Gastroesophageal sphincter (tissue), 4 donors: ENCODE results near the gene MYO7A. TPM values are rescaled to one million over a fixed set of nuclear protein-coding genes. Genes with fewer than 3 reads are reported as not detected.

Experiments
- ATAC-seq: fragments of 150-250 bp; one replicate; pipeline ENCODE4 v1.9.1; 2016; ENCODE audit warnings: mild to moderate bottlenecking, moderate library complexity
- H3K27ac ChIP-seq, 4 donors: fragments of 200-600 bp; sonication (generic) in 3 of 4; 1 replicate in 3 of 4; 2 replicates in 1 of 4; pipeline ENCODE4 v1.5.1; 2016 to 2019
- H3K27me3 ChIP-seq: fragments of 200-600 bp; sonication (generic); one replicate; pipeline ENCODE4 v1.5.1; 2019
- H3K36me3 ChIP-seq, 2 donors: fragments of 200-600 bp; sonication (generic); one replicate each; pipeline ENCODE4 v1.5.1; 2019; ENCODE audit warnings: control low read depth in 1 of 2
- H3K4me1 ChIP-seq, 3 donors: fragments of 200-600 bp; sonication (generic); 1 replicate in 2 of 3; 2 replicates in 1 of 3; pipeline ENCODE4 v1.5.1; 2016 to 2019; ENCODE audit warnings: control low read depth in 2 of 3
- H3K4me3 ChIP-seq, 2 donors: fragments of 200-600 bp; sonication (generic); one replicate each; pipeline ENCODE4 v1.5.1; 2019; ENCODE audit warnings: mild to moderate bottlenecking in 1 of 2, moderate library complexity in 1 of 2
- H3K9me3 ChIP-seq, 3 donors: fragments of 200-600 bp; sonication (generic); one replicate each; pipeline ENCODE4 v1.5.1; 2017 to 2019; ENCODE audit warnings: control low read depth in 2 of 3
- CTCF ChIP-seq, 4 experiments: fragments of 200-600 bp in 2 of 4; fragments of 450-650 bp in 2 of 4; sonication (generic) in 1 of 4; IDR thresholded peaks; one replicate each; pipeline ENCODE4 v1.5.1; 2017 to 2019; ENCODE audit warnings: antibody characterized with exemption in 4 of 4, mild to moderate bottlenecking in 2 of 4, moderate library complexity in 2 of 4
- EP300 ChIP-seq: sonication (generic); formaldehyde crosslinking; IDR thresholded peaks from one replicate; pipeline ENCODE4 v1.6.1; 2017; ENCODE audit warnings: antibody characterized with exemption, mild to moderate bottlenecking
- POLR2A ChIP-seq, 2 donors: fragments of 450-650 bp; IDR thresholded peaks; one replicate each; pipeline ENCODE4 v1.6.1; 2017; ENCODE audit warnings: antibody characterized with exemption in 2 of 2, mild to moderate bottlenecking in 2 of 2, moderate library complexity in 1 of 2
- POLR2AphosphoS5 ChIP-seq: sonication (generic); formaldehyde crosslinking; IDR thresholded peaks from one replicate; pipeline ENCODE4 v1.6.1; 2017; ENCODE audit warnings: antibody characterized with exemption
- WGBS, 2 donors: methylation state at CpG; one replicate each; pipeline ENCODE4 v1.1.5; 2018; ENCODE audit warnings: low coverage in 1 of 2; 5-methylcytosine and 5-hydroxymethylcytosine counted together
- total RNA-seq, 4 donors: library from RNA; depleted of rRNA; stranded (reverse); fragments of >200 nt; gene quantifications; one replicate each; pipeline ENCODE4 v1.1.0, GENCODE V29; 2016

Gene MYO7A
- total RNA-seq, 4 donors from 2014 or later: 4.0 to 11.8 (median 8.7) TPM

- H3K4me3 ChIP-seq: no peak overlapping the region
- H3K36me3 ChIP-seq: peaks cover 0 to 9% of the 10 kb centered on the region in 2 donors
- no peak overlapping the region for H3K27ac ChIP-seq
- H3K4me1 ChIP-seq: no peaks in the 10 kb centered on the region
- 67 to 81% methylated on average over 6 to 9 of the region's 16 CpGs for WGBS, 2 donors
- no peaks in the 10 kb centered on the region for H3K9me3 ChIP-seq
- H3K27me3 ChIP-seq: peaks cover 14% of the 10 kb centered on the region
- no peak for TF ChIP-seq CTCF (IDR thresholded peaks at IDR 0.05)
- no peak for TF ChIP-seq EP300
- TF ChIP-seq POLR2AphosphoS5: no peak
- no peak for TF ChIP-seq POLR2A (IDR thresholded peaks at IDR 0.05)
- ATAC-seq: no peak
Measured at GRCh38 chr11:77195071-77195755, 67.2 kb downstream of the MYO7A start.

- Histone ChIP-seq H3K4me3 (no peak overlapping the region), H3K27me3 (peaks cover 8% of the 10 kb centered on the region), H3K36me3 (peaks cover 0 to 8% of the 10 kb centered on the region in 2 donors), H3K9me3 (no peaks in the 10 kb centered on the region), H3K27ac (no peak overlapping the region), H3K4me1 (no peaks in the 10 kb centered on the region)
- TF ChIP-seq POLR2A (IDR thresholded peaks at IDR 0.05) (no peak), POLR2AphosphoS5 (no peak), EP300 (no peak), CTCF (IDR thresholded peaks at IDR 0.05) (no peak)
- no peak for ATAC-seq
- 67 to 100% methylated on average over 2 to 5 of the region's 8 CpGs for WGBS, 2 donors
Measured at GRCh38 chr11:77196961-77197360, 68.9 kb downstream of the MYO7A start.

- ATAC-seq: no peak
- TF ChIP-seq POLR2A (IDR thresholded peaks at IDR 0.05) (no peak), POLR2AphosphoS5 (no peak), EP300 (no peak), CTCF (IDR thresholded peaks at IDR 0.05) (no peak)
- 94 to 100% methylated on average over 1 to 2 of the region's 14 CpGs for WGBS, 2 donors
Measured at GRCh38 chr11:77197626-77198320, 69.7 kb downstream of the MYO7A start.

DNA sequence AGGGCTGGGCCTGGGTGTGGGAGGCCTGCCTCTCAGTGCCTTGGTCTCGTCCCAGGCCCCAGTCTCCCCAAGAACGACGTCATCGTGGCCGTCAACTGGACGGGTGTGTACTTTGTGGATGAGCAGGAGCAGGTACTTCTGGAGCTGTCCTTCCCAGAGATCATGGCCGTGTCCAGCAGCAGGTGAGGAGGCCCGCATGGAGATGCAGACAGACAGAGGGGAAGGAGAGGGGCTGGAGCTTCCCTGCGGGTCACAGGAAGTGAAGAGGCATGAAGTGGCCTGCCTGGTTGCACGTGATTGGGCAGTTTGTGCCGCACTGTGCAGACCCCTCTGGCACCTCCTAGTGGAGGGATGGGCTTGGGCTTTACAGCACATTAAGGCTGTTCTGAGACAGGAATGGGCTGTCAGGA, 70.4 kb downstream of the MYO7A start:
- no peak for ATAC-seq
- Histone ChIP-seq H3K9me3 (no peaks in the 10 kb centered on the region), H3K36me3 (peaks cover 0 to 4% of the 10 kb centered on the region in 2 donors), H3K27ac (no peak overlapping the region), H3K4me3 (no peak overlapping the region), H3K4me1 (no peaks in the 10 kb centered on the region), H3K27me3 (peaks cover 4% of the 10 kb centered on the region)
- TF ChIP-seq EP300 (no peak), POLR2A (IDR thresholded peaks at IDR 0.05) (no peak), CTCF (IDR thresholded peaks at IDR 0.05) (no peak), POLR2AphosphoS5 (no peak)
- WGBS, 2 donors: 79 to 83% methylated on average over 1 to 7 of the region's 11 CpGs

More at GRCh38 chr11:77197626-77198320, 69.7 kb downstream of the MYO7A start:
- no peak overlapping the region for H3K27ac ChIP-seq
- H3K27me3 ChIP-seq: peaks cover 4% of the 10 kb centered on the region
- peaks cover 0 to 4% of the 10 kb centered on the region in 2 donors for H3K36me3 ChIP-seq
- no peaks in the 10 kb centered on the region for H3K9me3 ChIP-seq
- no peaks in the 10 kb centered on the region for H3K4me1 ChIP-seq
- no peak overlapping the region for H3K4me3 ChIP-seq
